Measurements from ENCODE around the gene ZFHX3. TPM values are rescaled to one million over a fixed set of nuclear protein-coding genes. Genes with fewer than 3 reads are reported as not detected.

ZFHX3 gene
- total and polyA plus RNA-seq, 9 donors = 3.4 to 17.6 (median 11.9) TPM

GRCh38 chr16:72952811-72953271, 95.1 kb downstream of the ZFHX3 start:
- Histone ChIP-seq H3K4me3 (peak overlapping the region; percentile 13), H3K27ac (no peak overlapping the region), H3K36me3 (no peaks in the 10 kb centered on the region), H3K27me3 (no peaks in the 10 kb centered on the region), H3K4me1 (ENCODE audit: insufficient read depth) (peaks cover 2% of the 10 kb centered on the region), H3K9me3 (no peaks in the 10 kb centered on the region)
- 18 to 23% (median 18%) methylated on average over 9 of the region's 9 CpGs for WGBS, 3 donors
- intact Hi-C loops (cut with DNase I) = no loop called here
- TF ChIP-seq CTCF (IDR thresholded peaks at IDR 0.05) (no peak), POLR2A (IDR thresholded peaks at IDR 0.05) (no peak), EP300 (IDR thresholded peaks at IDR 0.05) (no peak)
- DNase-seq = no peak

GRCh38 chr16:72952404-72952803, 95.5 kb downstream of the ZFHX3 start:
- Histone ChIP-seq H3K27ac (no peak overlapping the region), H3K4me3 (peak overlapping the region; percentile 13), H3K9me3 (no peaks in the 10 kb centered on the region), H3K4me1 (ENCODE audit: insufficient read depth) (peaks cover 2% of the 10 kb centered on the region), H3K36me3 (no peaks in the 10 kb centered on the region), H3K27me3 (no peaks in the 10 kb centered on the region)
- DNase-seq = no peak
- WGBS, 3 donors = 50 to 67% (median 52%) methylated on average over 10 of the region's 10 CpGs
- intact Hi-C loops (cut with DNase I) = no loop called here
- no peak for TF ChIP-seq EP300 (IDR thresholded peaks at IDR 0.05)
- no peak for TF ChIP-seq CTCF (IDR thresholded peaks at IDR 0.05)
- TF ChIP-seq POLR2A (IDR thresholded peaks at IDR 0.05) = no peak

- DNase-seq = no peak
- peaks cover 2% of the 10 kb centered on the region for H3K4me1 ChIP-seq (ENCODE audit: insufficient read depth)
- H3K36me3 ChIP-seq = no peaks in the 10 kb centered on the region
- H3K4me3 ChIP-seq = no peak overlapping the region
- TF ChIP-seq EP300 (IDR thresholded peaks at IDR 0.05) (no peak), POLR2A (IDR thresholded peaks at IDR 0.05) (no peak), CTCF (IDR thresholded peaks at IDR 0.05) (no peak)
- intact Hi-C loops (cut with DNase I) = no loop called here
- WGBS, 3 donors = 86 to 98% (median 96%) methylated on average over 3 of the region's 3 CpGs
- H3K27me3 ChIP-seq = no peaks in the 10 kb centered on the region
- no peaks in the 10 kb centered on the region for H3K9me3 ChIP-seq
- no peak overlapping the region for H3K27ac ChIP-seq
Measured at GRCh38 chr16:72951916-72952315, 96.0 kb downstream of the ZFHX3 start.

GRCh38 chr16:72950669-72951068, 97.3 kb downstream of the ZFHX3 start:
- Histone ChIP-seq H3K4me1 (ENCODE audit: insufficient read depth) (peaks cover 2% of the 10 kb centered on the region), H3K36me3 (no peaks in the 10 kb centered on the region), H3K9me3 (no peaks in the 10 kb centered on the region), H3K27me3 (no peaks in the 10 kb centered on the region), H3K4me3 (no peak overlapping the region), H3K27ac (no peak overlapping the region)
- no peak for TF ChIP-seq EP300 (IDR thresholded peaks at IDR 0.05)
- no peak for TF ChIP-seq POLR2A (IDR thresholded peaks at IDR 0.05)
- no peak for TF ChIP-seq CTCF (IDR thresholded peaks at IDR 0.05)
- intact Hi-C loops (cut with DNase I) = no loop called here
- no peak for DNase-seq
- 96 to 98% (median 97%) methylated on average over 20 of the region's 20 CpGs for WGBS, 3 donors

Measured in ovary (tissue), 9 donors.